Left kidney (tissue), 2 donors: ENCODE data around the gene MAPT. TPM values are rescaled to one million over a fixed set of nuclear protein-coding genes. Genes with fewer than 3 reads are reported as not detected.
A peak's percentile ranks its signal among the peaks of the same experiment; 100 is the strongest.
"Not testable (repeated sequence)": the region's sequence is repeated elsewhere in the genome, so short reads cannot be mapped to it uniquely, and the experiment has no call there.

Experiments
- DNase-seq: peaks from one replicate; pipeline ENCODE4 v3.0.0-alpha.2; 2013
- polyA plus RNA-seq: library from polyadenylated mRNA; unstranded; fragments of 120-200 nt; gene quantifications from one replicate; pipeline ENCODE4 v1.2.1, GENCODE V29; 2013; ENCODE audit not compliant: insufficient read length

The MAPT gene
- polyA plus RNA-seq, 1 donor = 7.1 TPM

DNA sequence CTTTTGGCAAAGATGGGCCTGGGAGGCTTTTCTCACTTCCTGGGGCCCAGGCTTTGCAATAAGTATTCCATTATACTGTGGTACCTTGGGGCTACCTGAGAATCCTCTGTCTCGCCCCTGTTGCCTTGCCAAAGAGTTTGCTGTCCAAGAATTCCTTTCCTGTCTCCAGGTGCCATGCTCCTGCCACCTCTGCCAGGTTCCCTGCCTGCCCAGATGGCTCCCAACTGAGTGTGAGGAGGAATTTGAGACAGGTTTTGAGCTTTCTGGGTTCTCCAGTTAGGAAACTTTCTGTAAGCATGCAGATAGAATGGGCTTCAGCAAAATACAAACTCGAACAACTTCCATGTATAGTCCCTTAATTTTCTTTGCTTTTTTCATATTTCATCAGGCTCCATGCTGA lies 5.8 kb downstream of the MAPT start:
- no peak for DNase-seq

DNA sequence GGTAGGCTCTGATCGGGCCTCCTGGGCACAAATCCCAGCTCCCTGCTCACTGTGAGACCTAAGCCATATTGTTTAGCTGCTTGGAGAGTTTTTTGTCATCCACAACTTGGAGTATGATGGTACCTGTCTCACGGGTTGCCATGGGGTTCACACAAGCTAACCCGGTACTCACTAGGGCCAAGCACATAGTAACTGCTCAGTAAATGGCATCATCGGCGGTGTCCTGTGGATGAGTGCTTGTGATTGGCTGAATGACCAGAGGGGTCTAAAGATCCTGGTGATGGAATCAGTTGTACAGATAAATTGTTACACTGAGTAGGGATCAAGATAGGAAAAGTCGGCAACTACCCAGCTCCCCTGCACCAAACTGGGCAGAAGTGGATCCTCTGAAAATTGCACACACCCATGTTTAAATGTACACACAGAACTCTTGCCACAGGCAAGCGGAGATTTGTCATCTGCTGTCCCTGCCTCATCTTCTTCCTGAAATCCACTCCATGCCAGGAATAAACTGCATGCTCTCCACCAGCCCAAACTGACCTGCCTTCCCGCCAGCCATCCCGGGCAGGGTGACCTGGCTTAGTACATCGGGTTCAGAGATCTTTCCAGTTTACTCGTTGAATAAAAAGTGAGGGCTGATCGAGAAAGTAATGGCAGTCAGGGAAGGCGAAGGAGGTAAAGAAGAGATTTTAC lies 6.5 kb downstream of the MAPT start:
- DNase-seq = no peak

- no peak for DNase-seq
Observed at GRCh38 chr17:45902892-45903346, 8.6 kb downstream of the MAPT start.

GRCh38 chr17:45904866-45905265 lies 10.5 kb downstream of the MAPT start:
- no peak for DNase-seq

DNA sequence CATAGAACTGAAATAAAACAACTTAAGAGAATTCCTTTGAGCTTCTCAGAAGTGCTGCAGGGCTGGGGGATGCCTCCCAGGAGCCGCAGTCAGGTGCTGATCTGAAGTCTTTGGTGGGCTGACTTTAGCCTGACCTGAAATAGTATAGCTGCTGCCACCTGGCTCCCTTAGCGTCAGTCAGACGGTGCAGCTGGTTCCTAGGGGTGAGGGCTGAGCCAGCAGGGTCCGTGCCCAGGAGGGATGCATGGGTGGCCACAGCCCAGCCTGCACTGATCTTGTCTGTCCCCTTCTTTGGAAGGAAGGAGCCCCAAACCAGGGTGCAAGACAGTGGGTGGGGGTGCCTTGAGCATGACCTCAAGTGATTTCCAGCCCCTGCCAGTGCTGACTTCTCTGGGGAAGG lies 11.5 kb downstream of the MAPT start:
- DNase-seq = no peak

DNA sequence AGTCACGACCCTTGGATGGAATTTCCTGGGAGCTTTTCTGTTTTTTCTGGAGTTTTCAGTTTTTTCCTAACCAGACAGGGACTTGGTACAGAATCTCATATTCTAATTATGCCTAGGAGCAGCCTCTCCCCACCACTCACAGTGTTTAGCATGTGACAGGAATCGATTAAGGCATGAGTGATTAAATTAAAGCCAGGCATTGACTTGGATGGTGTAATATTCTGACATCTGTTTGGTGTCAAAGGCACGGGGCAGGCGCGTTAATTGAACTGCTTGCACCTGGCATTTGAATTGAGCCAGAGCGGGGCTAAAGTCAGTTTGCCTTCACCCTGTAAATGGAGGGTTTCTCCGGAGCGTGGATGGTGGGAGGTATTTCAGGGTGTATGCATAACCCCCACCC lies 11.9 kb downstream of the MAPT start:
- DNase-seq = no peak

- DNase-seq = no peak
Observed at GRCh38 chr17:45906927-45907622, 12.7 kb downstream of the MAPT start.

GRCh38 chr17:45907750-45908395 lies 13.5 kb downstream of the MAPT start:
- DNase-seq = no peak

- DNase-seq = no peak
Observed at GRCh38 chr17:45908460-45908859, 14.1 kb downstream of the MAPT start.

GRCh38 chr17:45908935-45909334 lies 14.6 kb downstream of the MAPT start:
- DNase-seq = no peak

- DNase-seq = no peak
Observed at GRCh38 chr17:45910667-45911066, 16.3 kb downstream of the MAPT start.

DNA sequence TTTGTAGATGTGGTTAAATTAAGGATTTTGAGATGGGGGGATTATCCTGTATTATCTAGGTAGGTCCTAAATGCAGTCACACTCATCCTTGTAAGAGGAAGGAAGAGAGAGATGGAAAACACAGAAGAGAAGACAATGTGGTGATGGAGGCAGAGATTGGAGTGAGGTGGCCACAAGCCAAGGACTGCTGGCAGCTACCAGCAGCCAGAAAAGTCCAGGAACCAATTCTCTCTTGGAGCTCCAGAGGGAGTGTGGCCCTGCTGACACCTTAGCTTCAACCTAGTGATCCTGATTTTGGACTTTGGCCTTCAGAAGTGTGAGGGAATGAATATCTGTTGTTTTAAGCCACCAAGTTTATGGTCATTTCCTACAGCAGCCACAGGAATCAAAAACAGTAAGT lies 18.0 kb downstream of the MAPT start:
- no peak for DNase-seq

DNA sequence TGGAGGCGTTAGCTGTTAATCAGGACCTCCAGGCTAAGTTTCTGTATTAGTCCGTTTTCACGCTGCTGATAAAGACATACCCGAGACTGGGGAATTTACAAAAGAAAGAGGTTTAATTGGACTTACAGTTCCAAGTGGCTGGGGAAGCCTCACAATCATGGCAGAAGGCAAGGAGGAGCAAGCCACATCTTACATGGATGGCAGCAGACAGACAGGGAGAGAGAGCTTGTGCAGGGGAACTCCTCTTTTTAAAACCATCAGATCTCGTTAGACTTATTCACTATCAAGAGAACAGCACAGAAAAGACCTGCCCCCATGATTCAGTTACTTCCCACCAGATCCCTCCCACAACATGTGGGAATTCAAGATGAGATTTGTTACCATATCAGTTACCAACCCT lies 18.7 kb downstream of the MAPT start:
- DNase-seq = not testable (repeated sequence)

DNA sequence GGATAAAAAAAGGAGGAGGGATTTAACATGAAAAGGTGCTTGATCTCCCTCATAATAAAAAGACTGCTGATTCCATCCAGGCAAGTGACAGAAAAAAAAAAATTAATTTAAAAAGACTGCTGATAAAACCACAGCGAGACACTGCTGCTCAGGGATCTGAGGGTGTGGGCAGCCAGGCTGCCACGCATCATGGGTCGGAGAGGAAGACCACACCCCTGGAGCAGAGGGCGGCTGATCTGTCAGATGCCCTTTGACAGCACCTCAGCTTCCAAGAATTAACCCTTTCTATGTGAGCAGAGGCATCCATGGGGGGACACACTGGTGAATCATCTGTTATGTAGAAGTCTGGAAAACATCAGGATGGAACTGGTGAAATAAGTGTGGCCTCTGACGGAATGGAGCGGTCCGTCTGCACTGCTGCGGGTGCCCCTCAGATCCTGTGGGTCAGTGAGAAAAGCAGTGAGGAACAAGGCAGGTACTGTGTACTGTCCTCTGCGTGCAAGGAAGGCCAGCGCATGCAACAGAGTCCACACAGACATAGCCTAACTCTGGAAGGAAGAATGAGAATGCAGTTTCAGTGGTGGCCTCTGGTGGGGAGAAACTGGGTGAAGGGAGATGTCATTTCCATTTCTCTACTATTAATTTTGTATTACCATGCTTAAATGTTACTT lies 19.8 kb downstream of the MAPT start:
- no peak for DNase-seq

DNA sequence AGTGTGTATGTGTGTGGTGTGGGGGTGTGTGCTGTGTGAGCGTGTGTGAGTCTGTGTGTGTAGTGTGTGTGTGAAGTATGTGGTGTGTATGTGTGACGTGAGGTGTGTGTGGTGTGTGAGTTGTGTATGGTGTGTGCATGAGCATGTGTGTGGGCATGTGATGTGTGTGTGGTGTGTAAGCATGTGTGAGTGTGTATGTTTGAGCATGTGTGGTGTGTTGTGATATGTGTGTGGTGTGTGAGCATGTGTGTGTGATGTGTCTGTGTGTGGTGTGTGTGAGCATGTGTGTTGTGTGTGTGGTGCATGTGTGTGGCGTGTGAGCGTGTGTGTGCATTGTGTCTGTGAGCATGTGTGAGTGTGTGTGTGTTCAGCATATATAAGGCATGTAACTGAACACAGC lies 20.9 kb downstream of the MAPT start:
- DNase-seq = no peak

DNA sequence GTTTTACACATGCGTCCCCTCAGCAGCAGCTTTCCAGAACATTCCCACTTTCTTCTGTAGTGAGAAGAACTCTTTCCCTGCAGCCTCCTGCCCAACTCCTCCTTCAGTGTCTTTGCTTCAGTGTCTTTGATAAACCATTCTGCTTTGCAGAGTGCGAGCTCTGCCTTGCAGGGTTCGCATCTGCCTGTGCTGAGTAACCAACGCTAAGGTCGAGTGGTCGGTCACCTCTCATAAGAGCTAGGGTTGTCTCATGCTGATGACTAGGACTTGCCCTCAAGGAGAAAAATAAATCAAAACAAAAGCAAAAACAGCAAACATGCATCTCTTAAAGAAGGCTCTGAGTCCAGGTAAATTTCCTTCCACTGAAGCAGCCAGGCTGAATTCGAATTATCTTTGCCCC lies 22.7 kb downstream of the MAPT start:
- no peak for DNase-seq

DNA sequence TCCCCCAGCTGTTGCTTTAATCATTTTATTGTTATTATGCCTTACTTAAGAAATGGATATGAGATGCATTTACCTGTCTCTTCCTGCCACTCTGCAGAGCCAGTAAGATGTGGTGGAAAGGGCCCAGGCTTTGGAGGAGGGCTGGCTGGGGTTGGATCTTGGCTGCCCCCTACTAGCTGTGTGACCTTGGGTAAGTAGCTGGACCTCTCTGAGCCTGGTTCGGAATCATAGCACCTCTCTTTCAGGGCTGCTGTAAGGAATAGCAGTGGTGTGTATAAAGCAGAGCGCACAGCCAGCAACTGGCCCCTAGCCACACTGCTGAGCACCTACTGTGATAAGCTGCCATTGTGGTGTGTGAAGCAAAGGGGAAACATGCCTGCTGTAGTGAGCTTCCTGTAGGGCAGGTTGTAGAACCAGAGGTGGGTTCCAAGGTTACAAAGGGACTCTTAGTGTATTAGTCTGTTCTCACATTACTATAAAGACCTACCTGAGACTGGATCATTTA lies 23.9 kb downstream of the MAPT start:
- DNase-seq = no peak

GRCh38 chr17:45919136-45919535 lies 24.8 kb downstream of the MAPT start:
- DNase-seq = no peak

- no peak for DNase-seq
Observed at GRCh38 chr17:45920083-45920482, 25.7 kb downstream of the MAPT start.

DNA sequence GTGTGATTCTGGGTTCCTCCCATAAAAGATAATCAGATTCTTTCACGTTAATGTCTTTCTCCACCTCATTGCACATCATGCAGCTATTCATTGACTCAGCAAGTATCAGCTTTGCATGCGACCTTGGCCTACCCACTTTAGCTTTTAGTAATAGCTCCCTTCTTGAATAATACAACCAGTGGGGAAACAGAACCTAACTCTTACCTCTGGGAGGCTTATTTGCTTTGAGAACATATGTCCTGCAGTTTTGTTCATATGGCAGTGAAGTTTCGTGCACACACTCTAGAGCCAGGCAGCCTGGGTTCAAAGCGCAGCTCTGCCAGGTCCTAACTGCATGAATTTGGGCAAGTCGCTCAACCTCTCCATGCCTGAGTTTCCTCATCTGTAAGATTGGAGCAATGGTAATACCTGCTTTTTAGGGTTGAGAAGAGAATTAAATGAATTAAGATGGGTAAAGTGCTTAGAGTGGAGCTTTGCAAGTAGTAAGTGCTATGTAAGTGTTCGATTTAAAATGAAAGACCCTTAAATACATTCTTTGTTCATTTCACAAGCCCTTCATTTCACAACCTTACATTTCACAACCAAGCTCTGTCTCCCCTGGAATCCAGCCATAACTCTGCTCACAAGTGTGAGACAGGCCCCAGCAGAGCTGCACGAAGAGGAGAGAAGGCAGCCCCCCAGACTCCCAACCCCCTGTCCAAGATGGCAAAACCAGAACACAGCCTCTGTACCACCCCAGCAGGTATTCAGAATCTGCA lies 29.3 kb downstream of the MAPT start:
- DNase-seq = no peak

DNA sequence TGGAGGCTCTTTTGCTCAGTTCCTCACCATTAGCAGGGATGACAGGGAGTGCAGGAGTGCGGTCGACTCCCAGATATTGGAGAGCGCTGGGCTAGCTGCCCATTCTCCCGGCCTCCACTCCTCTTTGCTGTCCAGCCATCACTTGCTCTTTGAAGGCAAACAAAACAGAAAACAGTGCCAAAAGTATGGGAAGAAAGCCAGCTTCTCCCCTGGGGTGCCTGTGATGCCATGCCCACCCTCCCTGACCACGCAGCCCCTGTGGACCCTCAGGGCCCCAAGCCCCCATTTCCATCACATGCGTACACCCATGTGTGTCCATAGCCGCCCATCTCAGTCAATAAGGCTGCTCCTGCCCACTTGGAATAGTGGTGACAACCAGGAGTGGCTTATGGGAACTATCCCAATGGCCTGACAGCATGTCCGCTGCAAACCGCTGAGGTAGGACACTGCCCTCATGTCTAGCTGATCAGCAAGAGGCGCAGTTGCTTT lies 30.0 kb downstream of the MAPT start:
- no peak for DNase-seq

GRCh38 chr17:45925311-45925710 lies 31.0 kb downstream of the MAPT start:
- DNase-seq = peak; percentile 32
